Activated CD4-positive, alpha-beta T cell treated with anti-CD3 and anti-CD28 coated beads, Interleukin-2, amount 10 ng/mL, durations not matched to agents 24 days and 14 days (primary cell): ENCODE results near the gene EML4. TPM values are rescaled to one million over a fixed set of nuclear protein-coding genes. Genes with fewer than 3 reads are reported as not detected.
"Not testable (repeated sequence)": the region's sequence is repeated elsewhere in the genome, so short reads cannot be mapped to it uniquely, and the experiment has no call there.

Experiments
- DNase-seq: peaks from one replicate; pipeline ENCODE4 v3.0.0; 2022
- H3K27ac Mint-ChIP-seq: one replicate; pipeline ENCODE4 v1.8.0; 2022; ENCODE audit warnings: mild to moderate bottlenecking, mixed read lengths
- H3K27me3 Mint-ChIP-seq: one replicate; pipeline ENCODE4 v1.8.0; 2022; ENCODE audit warnings: mixed read lengths
- H3K36me3 Mint-ChIP-seq: one replicate; pipeline ENCODE4 v1.8.0; 2022; ENCODE audit warnings: low read depth, mild to moderate bottlenecking, mixed read lengths
- H3K4me1 Mint-ChIP-seq: one replicate; pipeline ENCODE4 v1.8.0; 2021; ENCODE audit warnings: mixed read lengths
- H3K4me3 Mint-ChIP-seq: one replicate; pipeline ENCODE4 v1.8.0; 2022; ENCODE audit warnings: mild to moderate bottlenecking, moderate library complexity, mixed read lengths
- H3K9me3 Mint-ChIP-seq: one replicate; pipeline ENCODE4 v1.8.0; 2021; ENCODE audit warnings: mixed read lengths
- intact Hi-C: fragments of 100-400 bp; cut with micrococcal nuclease; formaldehyde crosslinking; loops from one replicate; pipeline ENCODE4 v1.15.1; 2023
- total RNA-seq: library from RNA; stranded (reverse); gene quantifications from 2 replicates; pipeline ENCODE4 v1.2.3, GENCODE V29; 2022

Gene EML4
- total RNA-seq, 1 donor from 2014 or later: 51.3 TPM

DNA sequence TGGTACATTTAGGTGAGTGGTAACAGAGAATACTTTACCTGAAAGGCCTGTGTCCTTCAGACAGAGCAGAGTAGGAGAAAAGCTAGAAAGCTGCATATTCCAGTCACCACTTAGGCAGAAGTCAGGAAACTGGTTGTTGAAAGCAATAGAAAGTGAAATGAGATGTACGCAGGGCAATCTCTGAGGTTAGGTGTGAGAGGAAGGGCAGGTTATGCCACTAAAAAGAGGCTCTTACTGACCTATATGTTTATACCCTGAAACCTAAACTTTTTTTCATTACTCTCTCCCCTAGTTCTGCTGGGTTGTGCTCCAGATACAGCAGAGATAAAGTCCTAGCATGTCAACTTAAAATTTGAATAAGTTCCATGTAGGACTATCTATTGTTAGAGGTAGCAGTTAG lies 98.4 kb downstream of the EML4 start:
- Mint-ChIP-seq H3K4me3 (no peak overlapping the region), H3K9me3 (no peaks in the 10 kb centered on the region), H3K27me3 (no peaks in the 10 kb centered on the region), H3K36me3 (peaks cover 18% of the 10 kb centered on the region), H3K27ac (no peak overlapping the region), H3K4me1 (peaks cover 10% of the 10 kb centered on the region)
- intact Hi-C loops: no loop called here
- no peak for DNase-seq

DNA sequence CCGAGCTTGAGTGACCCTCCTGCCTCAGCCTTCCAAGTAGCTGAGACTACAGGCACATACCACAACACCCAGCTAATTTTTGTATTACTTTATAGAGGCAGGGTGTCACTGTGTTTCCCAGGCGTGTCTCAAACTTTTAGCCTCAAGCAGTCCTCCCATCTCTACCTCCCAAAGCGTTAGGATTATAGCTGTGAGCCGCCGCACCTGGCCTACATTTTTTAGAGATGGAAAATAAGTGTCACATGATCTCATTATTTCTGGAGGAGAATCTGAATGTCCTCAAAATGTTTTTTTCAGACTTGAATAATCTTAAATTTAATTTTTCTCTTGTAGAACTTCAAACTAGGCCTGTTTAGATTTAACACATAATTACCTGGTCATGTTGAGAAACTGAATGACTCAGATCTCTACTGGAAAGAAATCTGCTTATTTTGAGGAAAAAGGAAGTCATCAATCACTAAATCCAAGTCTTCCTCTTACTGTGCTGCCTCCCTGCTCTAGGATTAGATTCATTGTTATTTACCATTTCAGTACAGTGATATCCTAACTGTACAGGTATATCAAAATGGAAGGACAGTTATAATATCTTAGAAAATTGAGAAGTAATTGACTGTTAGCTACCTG lies 99.5 kb downstream of the EML4 start:
- H3K27me3 Mint-ChIP-seq: no peaks in the 10 kb centered on the region
- H3K9me3 Mint-ChIP-seq: no peaks in the 10 kb centered on the region
- DNase-seq: no peak
- intact Hi-C loops: no loop called here
- peaks cover 15% of the 10 kb centered on the region for H3K36me3 Mint-ChIP-seq
- H3K4me1 Mint-ChIP-seq: peaks cover 10% of the 10 kb centered on the region
- H3K27ac Mint-ChIP-seq: no peak overlapping the region
- H3K4me3 Mint-ChIP-seq: no peak overlapping the region

GRCh38 chr2:42270757-42271156 lies 101.6 kb downstream of the EML4 start:
- no peak for DNase-seq
- peaks cover 10% of the 10 kb centered on the region for H3K4me1 Mint-ChIP-seq
- no peaks in the 10 kb centered on the region for H3K9me3 Mint-ChIP-seq
- H3K27ac Mint-ChIP-seq: no peak overlapping the region
- peaks cover 11% of the 10 kb centered on the region for H3K36me3 Mint-ChIP-seq
- intact Hi-C loops: no loop called here
- H3K4me3 Mint-ChIP-seq: no peak overlapping the region
- no peaks in the 10 kb centered on the region for H3K27me3 Mint-ChIP-seq

- H3K4me3 Mint-ChIP-seq, H3K27me3 Mint-ChIP-seq, H3K4me1 Mint-ChIP-seq, DNase-seq, H3K9me3 Mint-ChIP-seq, intact Hi-C loops, H3K27ac Mint-ChIP-seq: not testable (repeated sequence)
- peaks cover 11% of the 10 kb centered on the region for H3K36me3 Mint-ChIP-seq
These were observed 102.1 kb downstream of the EML4 start for GRCh38 chr2:42271246-42271645.

- intact Hi-C loops: no loop called here
- no peak overlapping the region for H3K4me3 Mint-ChIP-seq
These were observed 105.7 kb downstream of the EML4 start for GRCh38 chr2:42274863-42275262.

GRCh38 chr2:42281416-42282081 lies 112.4 kb downstream of the EML4 start:
- Mint-ChIP-seq H3K9me3 (no peaks in the 10 kb centered on the region), H3K4me3 (no peak overlapping the region), H3K4me1 (peaks cover 5% of the 10 kb centered on the region), H3K36me3 (peaks cover 40% of the 10 kb centered on the region), H3K27ac (no peak overlapping the region), H3K27me3 (no peaks in the 10 kb centered on the region)
- DNase-seq: no peak
- intact Hi-C loops: no loop called here

More at GRCh38 chr2:42274863-42275262, 105.7 kb downstream of the EML4 start:
- no peak overlapping the region for H3K27ac Mint-ChIP-seq
- H3K4me1 Mint-ChIP-seq: no peaks in the 10 kb centered on the region
- no peak for DNase-seq
- no peaks in the 10 kb centered on the region for H3K9me3 Mint-ChIP-seq
- H3K27me3 Mint-ChIP-seq: no peaks in the 10 kb centered on the region
- H3K36me3 Mint-ChIP-seq: peaks cover 21% of the 10 kb centered on the region

DNA sequence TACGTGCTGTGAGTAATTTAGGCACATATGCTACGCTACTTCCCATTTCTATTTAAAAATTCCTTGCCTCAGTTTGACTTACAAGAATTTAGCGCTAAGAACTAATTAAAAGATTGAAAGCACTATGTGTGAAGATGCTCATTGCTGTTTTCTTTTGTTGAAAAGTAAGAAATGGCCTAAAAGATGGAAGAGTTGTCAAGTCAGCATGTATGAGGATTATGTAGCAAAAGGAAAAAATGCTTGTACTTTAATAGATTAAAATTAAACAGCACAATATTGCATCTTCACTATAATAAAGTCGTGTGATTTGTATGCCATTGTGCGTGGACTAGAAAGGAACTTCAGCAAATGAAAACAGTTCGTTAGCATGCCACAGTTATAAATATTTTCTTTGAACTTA lies 114.9 kb downstream of the EML4 start:
- no peaks in the 10 kb centered on the region for H3K27me3 Mint-ChIP-seq
- peaks cover 47% of the 10 kb centered on the region for H3K36me3 Mint-ChIP-seq
- H3K9me3 Mint-ChIP-seq: no peaks in the 10 kb centered on the region
- no peak overlapping the region for H3K4me3 Mint-ChIP-seq
- H3K4me1 Mint-ChIP-seq: peaks cover 17% of the 10 kb centered on the region
- H3K27ac Mint-ChIP-seq: no peak overlapping the region
- no peak for DNase-seq
- intact Hi-C loops: no loop called here

- Mint-ChIP-seq H3K9me3 (no peaks in the 10 kb centered on the region), H3K27me3 (no peaks in the 10 kb centered on the region), H3K4me1 (peaks cover 23% of the 10 kb centered on the region), H3K36me3 (peaks cover 46% of the 10 kb centered on the region), H3K27ac (no peak overlapping the region), H3K4me3 (no peak overlapping the region)
- intact Hi-C loops: no loop called here
- DNase-seq: no peak
These were observed 117.3 kb downstream of the EML4 start for GRCh38 chr2:42286268-42286946.

- peaks cover 23% of the 10 kb centered on the region for H3K4me1 Mint-ChIP-seq
- no peak overlapping the region for H3K4me3 Mint-ChIP-seq
- no peak overlapping the region for H3K27ac Mint-ChIP-seq
- peaks cover 48% of the 10 kb centered on the region for H3K36me3 Mint-ChIP-seq
- no peaks in the 10 kb centered on the region for H3K9me3 Mint-ChIP-seq
- intact Hi-C loops: loop anchor here (1.0 kb wide), 1 partner anchor 8 kb away; no protein-coding TSS in a partner anchor
- DNase-seq: no peak
- no peaks in the 10 kb centered on the region for H3K27me3 Mint-ChIP-seq
These were observed 119.7 kb downstream of the EML4 start for GRCh38 chr2:42288811-42289210.

DNA sequence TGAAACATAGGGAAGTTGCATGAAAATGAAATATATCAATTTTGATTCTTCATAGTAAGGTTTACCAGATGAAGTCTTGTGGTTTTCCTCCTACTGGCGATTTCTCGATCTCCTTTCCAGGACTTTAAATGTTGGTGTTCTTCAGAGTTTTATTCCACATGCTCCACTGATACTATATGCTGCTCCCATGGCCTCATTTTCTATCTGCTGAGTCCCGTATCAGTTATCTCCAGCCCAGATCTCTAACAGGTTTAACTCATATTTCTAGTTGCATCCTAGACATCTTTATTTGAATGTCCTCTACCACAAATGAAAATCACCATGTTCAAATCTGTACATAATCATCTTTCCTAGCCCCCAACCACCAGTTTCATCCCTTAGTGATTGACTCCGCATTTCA lies 120.1 kb downstream of the EML4 start:
- intact Hi-C loops: loop anchor here (1.0 kb wide), 1 partner anchor 8 kb away; no protein-coding TSS in a partner anchor

DNA sequence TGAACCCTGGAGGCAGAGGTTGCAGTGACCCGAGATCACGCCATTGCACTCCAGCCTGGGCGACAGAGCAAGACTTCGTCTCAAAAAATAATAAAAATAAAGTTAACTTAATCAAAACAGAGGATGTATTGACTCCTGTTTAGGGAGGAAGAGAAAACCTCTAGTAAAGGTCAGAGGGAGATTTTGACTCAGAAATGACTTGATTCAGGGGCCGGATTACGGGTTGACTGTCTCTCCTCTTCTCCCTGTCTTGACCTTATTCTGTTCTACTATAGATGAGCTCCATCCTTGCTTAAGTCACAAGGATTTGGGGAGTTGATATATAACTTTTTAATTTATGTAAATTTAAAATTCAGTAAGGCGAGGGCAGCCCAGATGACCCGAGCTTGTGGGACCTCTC lies 120.9 kb downstream of the EML4 start:
- peaks cover 23% of the 10 kb centered on the region for H3K4me1 Mint-ChIP-seq
- H3K4me3 Mint-ChIP-seq: no peak overlapping the region
- intact Hi-C loops: no loop called here
- H3K36me3 Mint-ChIP-seq: peaks cover 54% of the 10 kb centered on the region
- no peaks in the 10 kb centered on the region for H3K9me3 Mint-ChIP-seq
- no peak for DNase-seq
- H3K27ac Mint-ChIP-seq: no peak overlapping the region
- no peaks in the 10 kb centered on the region for H3K27me3 Mint-ChIP-seq

More for the DNA sequence above, 120.1 kb downstream of the EML4 start:
- DNase-seq: no peak
- H3K27me3 Mint-ChIP-seq: no peaks in the 10 kb centered on the region
- H3K4me1 Mint-ChIP-seq: peaks cover 23% of the 10 kb centered on the region
- peaks cover 48% of the 10 kb centered on the region for H3K36me3 Mint-ChIP-seq
- H3K9me3 Mint-ChIP-seq: no peaks in the 10 kb centered on the region
- H3K27ac Mint-ChIP-seq: peak overlapping the region; percentile 10
- H3K4me3 Mint-ChIP-seq: no peak overlapping the region

GRCh38 chr2:42293019-42293418 lies 123.9 kb downstream of the EML4 start:
- DNase-seq: no peak
- Mint-ChIP-seq H3K4me1 (peaks cover 29% of the 10 kb centered on the region), H3K36me3 (peaks cover 63% of the 10 kb centered on the region), H3K27ac (no peak overlapping the region), H3K27me3 (no peaks in the 10 kb centered on the region), H3K9me3 (no peaks in the 10 kb centered on the region), H3K4me3 (no peak overlapping the region)
- intact Hi-C loops: no loop called here

DNA sequence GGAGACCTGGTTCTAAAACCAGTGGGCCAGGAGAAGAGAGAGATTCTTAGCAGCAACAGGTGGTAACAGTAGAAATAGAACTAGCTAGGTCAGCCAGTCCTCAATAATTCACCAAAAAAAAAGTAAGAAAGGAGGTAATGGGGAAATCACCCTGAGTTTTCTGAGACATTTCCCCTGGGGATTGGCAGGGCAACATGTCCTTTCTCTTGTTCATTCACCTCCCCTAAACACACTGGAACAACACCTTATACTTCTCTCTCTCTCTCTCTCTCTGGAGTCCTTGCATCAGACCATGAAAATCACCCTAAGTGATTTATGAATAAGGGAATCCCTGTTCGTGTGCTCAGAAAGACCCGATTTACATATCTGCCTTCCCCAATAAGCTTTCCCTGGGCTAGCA lies 127.1 kb downstream of the EML4 start:
- intact Hi-C loops: loop anchor here (5.0 kb wide), 1 partner anchor 39 kb away; no protein-coding TSS in a partner anchor
- DNase-seq: no peak
- H3K9me3 Mint-ChIP-seq: no peaks in the 10 kb centered on the region
- no peak overlapping the region for H3K4me3 Mint-ChIP-seq
- H3K27me3 Mint-ChIP-seq: no peaks in the 10 kb centered on the region
- peaks cover 36% of the 10 kb centered on the region for H3K4me1 Mint-ChIP-seq
- peak overlapping the region; percentile 15 for H3K27ac Mint-ChIP-seq
- peaks cover 70% of the 10 kb centered on the region for H3K36me3 Mint-ChIP-seq

DNA sequence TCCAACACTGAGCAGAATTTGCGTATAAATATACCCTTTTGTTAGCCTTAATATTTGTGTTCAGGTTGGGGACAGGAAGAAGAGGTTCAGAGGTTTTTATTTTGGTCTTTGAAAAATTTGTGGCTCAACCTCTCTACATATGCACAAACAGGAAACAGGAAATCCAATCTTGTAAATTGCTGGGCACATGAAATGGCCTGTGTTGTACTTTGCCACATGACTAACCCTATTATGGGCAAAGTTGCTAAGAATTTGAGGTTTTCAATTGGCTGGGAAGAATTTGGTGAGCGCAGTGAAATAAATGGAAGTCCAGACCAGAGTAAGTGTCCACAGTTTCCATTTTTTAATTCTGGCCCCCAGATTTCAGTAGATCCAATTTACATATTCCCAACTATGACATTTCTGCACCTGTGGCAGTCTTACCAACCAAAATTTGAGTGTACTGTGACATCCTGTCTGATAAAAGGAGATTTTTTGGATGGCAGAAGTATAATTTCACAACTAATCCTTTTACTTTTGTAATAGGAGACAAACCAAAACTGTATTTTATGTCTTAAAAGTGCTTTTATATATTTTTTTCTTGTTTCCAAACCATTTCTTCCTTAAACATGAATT lies 128.3 kb downstream of the EML4 start:
- Mint-ChIP-seq H3K27ac (peak overlapping the region; percentile 59), H3K4me3 (peak overlapping the region; percentile 39), H3K9me3 (no peaks in the 10 kb centered on the region), H3K4me1 (peaks cover 36% of the 10 kb centered on the region), H3K27me3 (no peaks in the 10 kb centered on the region), H3K36me3 (peaks cover 62% of the 10 kb centered on the region)
- intact Hi-C loops: loop anchor here (1.0 to 5.0 kb wide), 2 partner anchors 8 to 40 kb away; no protein-coding TSS in a partner anchor
- peak; percentile 68 for DNase-seq
